ENCODE data around the gene PCDHGA2. TPM values are rescaled to one million over a fixed set of nuclear protein-coding genes. Genes with fewer than 3 reads are reported as not detected.

The PCDHGA2 gene
- total and polyA plus RNA-seq, 9 of the 15 experiments (the other 6 are each of a cell fraction or from before 2014, with no cell fraction given) = 0.07 to 0.27 (median 0.15) TPM; not detected in 2

GRCh38 chr5:141320225-141321169 lies 18.1 kb upstream of the PCDHGA2 start, which contains the start of gene TAF7 (continued):
- no peak for TF ChIP-seq MITF (IDR thresholded peaks at IDR 0.05)
- TF ChIP-seq CREBBP (IDR thresholded peaks at IDR 0.05; ENCODE audit: low read depth, low read length) = no peak
- no peak for TF ChIP-seq NONO (IDR thresholded peaks at IDR 0.05; ENCODE audit: low read depth in 2 of 2, low read length in 1 of 2)
- 0 out of 2 replicates have a peak, but pooled peaks have one; percentile 25 for TF ChIP-seq ERF (CRISPR knock-in tag; IDR thresholded peaks at IDR 0.05)
- peak; percentile 84 for TF ChIP-seq ARID2 (IDR thresholded peaks at IDR 0.05)
- no peak for TF ChIP-seq ZNF507 (tag; conservative IDR thresholded peaks at IDR 0.05)
- no peak for TF ChIP-seq KLF10 (CRISPR knock-in tag; IDR thresholded peaks at IDR 0.05)
- TF ChIP-seq ZNF23 (CRISPR knock-in tag; IDR thresholded peaks at IDR 0.05) = no peak
- no peak for TF ChIP-seq SAFB2 (IDR thresholded peaks at IDR 0.05; ENCODE audit: borderline replicate concordance, low read depth, low read length, severe bottlenecking)
- TF ChIP-seq XRCC4 (IDR thresholded peaks at IDR 0.05; ENCODE audit: extremely low read depth, insufficient read depth, insufficient read length) = no peak
- no peak; the same call in 1 of the 2 replicates for TF ChIP-seq NKRF (IDR thresholded peaks at IDR 0.05; ENCODE audit: borderline replicate concordance)
- TF ChIP-seq MYBL2 (IDR thresholded peaks at IDR 0.05; ENCODE audit: low read depth) = no peak
- TF ChIP-seq MYBL2 (CRISPR knock-in tag; IDR thresholded peaks at IDR 0.05; ENCODE audit: borderline replicate concordance) = no peak
- peak; percentile 44; the same call in 1 of the 2 replicates for TF ChIP-seq CTBP1 (IDR thresholded peaks at IDR 0.05; ENCODE audit: borderline replicate concordance)
- TF ChIP-seq RAD51 (IDR thresholded peaks at IDR 0.05; ENCODE audit: borderline replicate concordance, low read depth) = no peak
- no peak for TF ChIP-seq EP300 (IDR thresholded peaks at IDR 0.05; ENCODE audit: low read length)
- TF ChIP-seq HOXB6 (CRISPR knock-in tag; IDR thresholded peaks at IDR 0.05; ENCODE audit: borderline replicate concordance) = no peak
- no peak for TF ChIP-seq IRF2 (CRISPR knock-in tag; IDR thresholded peaks at IDR 0.05)
- TF ChIP-seq SRSF7 (optimal IDR thresholded peaks at IDR 0.05; ENCODE audit: low read depth, low read length) = no peak
- TF ChIP-seq TFE3 (CRISPR knock-in tag; IDR thresholded peaks at IDR 0.05) = no peak
- TF ChIP-seq ARID1B (IDR thresholded peaks at IDR 0.05) = peak; percentile 25; the same call in 1 of the 2 replicates
- peak; percentile 92 for TF ChIP-seq TAF1 (IDR thresholded peaks at IDR 0.05; ENCODE audit: control insufficient read depth, extremely low read depth, insufficient read depth, low read length, severe bottlenecking)
- TF ChIP-seq POLR3G (IDR thresholded peaks at IDR 0.05; ENCODE audit: extremely low read depth, insufficient read length, insufficient replicate concordance) = no peak
- no peak for TF ChIP-seq NR2F6 (CRISPR knock-in tag; IDR thresholded peaks at IDR 0.05)
